DOHH2 (cell line): ENCODE measurements around the gene PLEKHJ1.

Source experiments
- H3F3A ChIP-seq: fragments of 200-600 bp; sonication (generic), shearing (Covaris generic); 2 replicates; pipeline ENCODE4 v1.6.0; 2016; ENCODE audit warnings: antibody characterized with exemption, mild to moderate bottlenecking; ENCODE audit not compliant: control insufficient read depth, insufficient read depth
- H3K27ac ChIP-seq: fragments of 200-600 bp; sonication (generic); 2 replicates; pipeline ENCODE4 v1.5.1; 2014; ENCODE audit warnings: low read depth, mild to moderate bottlenecking, low read length, moderate library complexity
- H3K27me3 ChIP-seq: fragments of 200-600 bp; sonication (generic); 2 replicates; pipeline ENCODE4 v1.6.1; 2014; ENCODE audit warnings: mild to moderate bottlenecking, low read length, mixed read lengths; ENCODE audit not compliant: control insufficient read depth
- H3K36me3 ChIP-seq: fragments of 200-600 bp; sonication (generic); 2 replicates; pipeline ENCODE4 v1.6.1; 2014; ENCODE audit warnings: mild to moderate bottlenecking, low read length, moderate library complexity, mixed read lengths; ENCODE audit not compliant: control insufficient read depth
- H3K4me1 ChIP-seq: fragments of 200-600 bp; sonication (generic); 2 replicates; pipeline ENCODE4 v1.6.1; 2014; ENCODE audit warnings: mild to moderate bottlenecking, low read length, mixed read lengths; ENCODE audit not compliant: control insufficient read depth
- H3K4me2 ChIP-seq: fragments of 200-600 bp; sonication (generic); 2 replicates; pipeline ENCODE4 v1.6.0; 2014; ENCODE audit warnings: mild to moderate bottlenecking, low read length, moderate library complexity
- H3K4me3 ChIP-seq: fragments of 200-600 bp; sonication (generic); 2 replicates; pipeline ENCODE4 v1.5.1; 2014; ENCODE audit warnings: mild to moderate bottlenecking, low read length, mixed read lengths
- H3K79me2 ChIP-seq: fragments of 200-600 bp; sonication (generic); 2 replicates; pipeline ENCODE4 v1.6.1; 2014; ENCODE audit warnings: mild to moderate bottlenecking, low read length, mixed read lengths; ENCODE audit not compliant: control insufficient read depth
- H3K9me2 ChIP-seq: fragments of 200-600 bp; sonication (generic); replicated peaks from 2 replicates; pipeline ENCODE4 v1.6.1; 2014; ENCODE audit warnings: mild to moderate bottlenecking, low read length, mixed read lengths; ENCODE audit not compliant: control insufficient read depth
- H3K9me3 ChIP-seq: fragments of 200-600 bp; sonication (generic); 2 replicates; pipeline ENCODE4 v1.6.1; 2014; ENCODE audit warnings: antibody characterized with exemption, low read length, mixed read lengths; ENCODE audit not compliant: control insufficient read depth, insufficient read depth
- H4K20me1 ChIP-seq: fragments of 200-600 bp; sonication (generic); 2 replicates; pipeline ENCODE4 v1.6.0; 2014; ENCODE audit warnings: low read depth, mild to moderate bottlenecking, antibody characterized with exemption, low read length, moderate library complexity; ENCODE audit not compliant: control insufficient read depth, insufficient read depth
- CTCF ChIP-seq: fragments of 200-600 bp; sonication (generic); IDR thresholded peaks from one replicate; pipeline ENCODE4 v1.5.1; 2014; ENCODE audit warnings: antibody characterized with exemption, mild to moderate bottlenecking, low read depth, low read length; ENCODE audit not compliant: poor library complexity, severe bottlenecking
- EZH2phosphoT487 ChIP-seq: fragments of 200-600 bp; sonication (generic); IDR thresholded peaks from 2 replicates; pipeline ENCODE4 v1.6.1; 2017; ENCODE audit warnings: borderline replicate concordance, mild to moderate bottlenecking, antibody characterized with exemption, low read length, moderate library complexity, mixed read lengths

PLEKHJ1 gene

GRCh38 chr19:2221250-2221831, 14.8 kb downstream of the PLEKHJ1 start:
- Histone ChIP-seq H3K27ac (no peak overlapping the region), H3K4me1 (peaks cover 37% of the 10 kb centered on the region), H4K20me1 (no peaks in the 10 kb centered on the region), H3F3A (peaks cover 5% of the 10 kb centered on the region; the same call in 1 of the 2 replicates), H3K27me3 (no peaks in the 10 kb centered on the region), H3K4me2 (no peak overlapping the region), H3K9me2 (no peaks in the 10 kb centered on the region), H3K36me3 (peaks cover 86% of the 10 kb centered on the region), H3K4me3 (no peak overlapping the region), H3K9me3 (no peaks in the 10 kb centered on the region), H3K79me2 (peaks cover 2% of the 10 kb centered on the region; the same call in 1 of the 2 replicates)
- TF ChIP-seq CTCF: no peak
- TF ChIP-seq EZH2phosphoT487: no peak

- peaks cover 85% of the 10 kb centered on the region for H3K36me3 ChIP-seq
Measured at GRCh38 chr19:2219726-2220125, 16.4 kb downstream of the PLEKHJ1 start.

GRCh38 chr19:2217591-2217990, 18.5 kb downstream of the PLEKHJ1 start:
- H3F3A ChIP-seq: peaks cover under 1% of the 10 kb centered on the region; the same call in 1 of the 2 replicates
- no peak overlapping the region for H3K27ac ChIP-seq
- peaks cover 89% of the 10 kb centered on the region for H3K36me3 ChIP-seq
- H3K27me3 ChIP-seq: no peaks in the 10 kb centered on the region
- no peak overlapping the region for H3K4me2 ChIP-seq
- H3K4me3 ChIP-seq: no peak overlapping the region
- H3K79me2 ChIP-seq: no peaks in the 10 kb centered on the region; the same call in 1 of the 2 replicates
- no peaks in the 10 kb centered on the region for H3K9me3 ChIP-seq
- H3K9me2 ChIP-seq: no peaks in the 10 kb centered on the region
- no peak for TF ChIP-seq CTCF
- TF ChIP-seq EZH2phosphoT487: no peak
- no peaks in the 10 kb centered on the region for H4K20me1 ChIP-seq
- H3K4me1 ChIP-seq: peaks cover 42% of the 10 kb centered on the region

More at GRCh38 chr19:2219726-2220125, 16.4 kb downstream of the PLEKHJ1 start:
- Histone ChIP-seq H3K27ac (no peak overlapping the region), H3K4me2 (no peak overlapping the region), H3F3A (peaks cover 5% of the 10 kb centered on the region; the same call in 1 of the 2 replicates), H3K9me3 (no peaks in the 10 kb centered on the region), H3K79me2 (no peaks in the 10 kb centered on the region; the same call in 1 of the 2 replicates), H3K4me3 (no peak overlapping the region), H3K4me1 (peaks cover 51% of the 10 kb centered on the region), H3K9me2 (no peaks in the 10 kb centered on the region), H3K27me3 (no peaks in the 10 kb centered on the region), H4K20me1 (no peaks in the 10 kb centered on the region)
- no peak for TF ChIP-seq EZH2phosphoT487
- no peak for TF ChIP-seq CTCF
